NCI-H2029 (cell line): ENCODE measurements around the gene CD3G.
"Not testable (repeated sequence)": the region's sequence is repeated elsewhere in the genome, so short reads cannot be mapped to it uniquely, and the experiment has no call there.

Source experiments
- DNase-seq: peaks from one replicate; lab custom pipeline; 2025; lab: John Stamatoyannopoulos, UW

The CD3G gene

GRCh38 chr11:118380571-118380970 lies 36.4 kb downstream of the CD3G start:
- no peak for DNase-seq

- no peak for DNase-seq
Measured at GRCh38 chr11:118382954-118383353, 38.8 kb downstream of the CD3G start.

GRCh38 chr11:118383657-118384056 lies 39.5 kb downstream of the CD3G start:
- no peak for DNase-seq

GRCh38 chr11:118396097-118396501 lies 52.0 kb downstream of the CD3G start:
- no peak for DNase-seq

GRCh38 chr11:118397448-118397847 lies 53.3 kb downstream of the CD3G start:
- no peak for DNase-seq

- DNase-seq = no peak
Measured at GRCh38 chr11:118398791-118399559, 54.8 kb downstream of the CD3G start.

GRCh38 chr11:118401151-118401879 lies 57.2 kb downstream of the CD3G start, which contains the start of gene ATP5MG:
Gene ATP5MG (plus strand): TSS chr11:118401606. CDS start chr11:118401666, 60 bp downstream.
- peak; percentile 92 for DNase-seq

GRCh38 chr11:118401880-118402590 lies 57.9 kb downstream of the CD3G start:
- no peak for DNase-seq

- not testable (repeated sequence) for DNase-seq
Measured at GRCh38 chr11:118402594-118402993, 58.5 kb downstream of the CD3G start.
